B cell (primary cell): ENCODE data around the gene MTHFS.

Experiments used
- CTCF ChIP-seq: fragments of 200-600 bp; IDR thresholded peaks from one replicate; pipeline ENCODE4 v1.8.0; 2022; ENCODE audit warnings: antibody characterized with exemption, mild to moderate bottlenecking
- EZH2 ChIP-seq: IDR thresholded peaks from 2 replicates; pipeline ENCODE4 v1.6.1; 2012; ENCODE audit warnings: borderline replicate concordance, low read depth, mild to moderate bottlenecking, moderate library complexity, low read length; ENCODE audit not compliant: insufficient read depth, poor library complexity, severe bottlenecking

GRCh38 chr15:79929412-79929811 lies 32.6 kb upstream of the MTHFS start:
- TF ChIP-seq CTCF = no peak
- TF ChIP-seq EZH2 = no peak
